Measurements from ENCODE around the gene SLC26A2.
A peak's percentile ranks its signal among the peaks of the same experiment; 100 is the strongest.

Gene SLC26A2

GRCh38 chr5:149993471-149993870 is 32.9 kb downstream of the SLC26A2 start:
- no peak for TF ChIP-seq CTCF (IDR thresholded peaks at IDR 0.05; ENCODE audit: low read depth, low read length)
- no peak overlapping the region for H3K4me3 ChIP-seq (ENCODE audit: low read depth, low read length)

GRCh38 chr5:149995385-149996204 is 35.0 kb downstream of the SLC26A2 start:
- TF ChIP-seq CTCF (IDR thresholded peaks at IDR 0.05; ENCODE audit: low read depth, low read length), result no peak
- no peak overlapping the region for H3K4me3 ChIP-seq (ENCODE audit: low read depth, low read length)

GRCh38 chr5:149996205-149996890 is 35.8 kb downstream of the SLC26A2 start:
- no peak for TF ChIP-seq CTCF (IDR thresholded peaks at IDR 0.05; ENCODE audit: low read depth, low read length)
- no peak overlapping the region for H3K4me3 ChIP-seq (ENCODE audit: low read depth, low read length)

- H3K4me3 ChIP-seq (ENCODE audit: low read depth, low read length), result no peak overlapping the region
- TF ChIP-seq CTCF (IDR thresholded peaks at IDR 0.05; ENCODE audit: low read depth, low read length), result no peak
Measured at GRCh38 chr5:149998281-149998680, 37.7 kb downstream of the SLC26A2 start.

GRCh38 chr5:149999359-149999758 is 38.8 kb downstream of the SLC26A2 start:
- H3K4me3 ChIP-seq (ENCODE audit: low read depth, low read length), result peak overlapping the region; percentile 93
- TF ChIP-seq CTCF (IDR thresholded peaks at IDR 0.05; ENCODE audit: low read depth, low read length), result no peak

- peak overlapping the region; percentile 93 for H3K4me3 ChIP-seq (ENCODE audit: low read depth, low read length)
- no peak for TF ChIP-seq CTCF (IDR thresholded peaks at IDR 0.05; ENCODE audit: low read depth, low read length)
Measured at GRCh38 chr5:149999866-150000255, 39.3 kb downstream of the SLC26A2 start.

All from WI38 (cell line).